Keratinocyte (primary cell): ENCODE data around the gene PAX5. TPM values are rescaled to one million over a fixed set of nuclear protein-coding genes. Genes with fewer than 3 reads are reported as not detected.

Source experiments
- DNase-seq: peaks from one replicate; pipeline ENCODE4 v3.0.0-alpha.2; 2011; ENCODE audit warnings: low read depth, missing footprints, low spot score
- FAIRE-seq: peaks from 2 replicates; lab custom pipeline; 2011; peaks lifted over from hg19 to GRCh38; lab: Jason Lieb, UNC
- H2AFZ ChIP-seq: 2 replicates; pipeline ENCODE4 v1.6.0; 2012; ENCODE audit warnings: low read length, control low read depth, inconsistent platforms; ENCODE audit not compliant: control insufficient read depth
- H3K27ac ChIP-seq: 2 replicates; pipeline ENCODE4 v1.5.1; 2011; ENCODE audit warnings: low read length; ENCODE audit not compliant: control insufficient read depth, insufficient read depth
- H3K27me3 ChIP-seq: 3 replicates; pipeline ENCODE4 v1.6.0; 2011; ENCODE audit warnings: low read length; ENCODE audit not compliant: control insufficient read depth, insufficient read depth; ENCODE audit errors: extremely low read depth
- H3K36me3 ChIP-seq, 2 experiments: 2 replicates in 1 of 2; 3 replicates in 1 of 2; pipeline ENCODE4 v1.5.1; 2011; ENCODE audit warnings: low read length in 2 of 2, mild to moderate bottlenecking in 1 of 2; ENCODE audit not compliant: control insufficient read depth in 2 of 2, insufficient read depth in 2 of 2; ENCODE audit errors: extremely low read depth in 1 of 2
- H3K4me1 ChIP-seq: 3 replicates; pipeline ENCODE4 v1.5.1; 2011; ENCODE audit warnings: low read length; ENCODE audit not compliant: control insufficient read depth, insufficient read depth; ENCODE audit errors: extremely low read depth
- H3K4me2 ChIP-seq: 3 replicates; pipeline ENCODE4 v1.6.0; 2011; ENCODE audit warnings: low read depth, low read length; ENCODE audit not compliant: control insufficient read depth, insufficient read depth; ENCODE audit errors: extremely low read depth
- H3K4me3 ChIP-seq, 3 experiments: fragments of 200-600 bp in 1 of 3; sonication (generic) in 1 of 3; 2 replicates in 2 of 3; 3 replicates in 1 of 3; pipeline ENCODE4 v1.5.1; 2011 to 2016; ENCODE audit warnings: low read length in 3 of 3, mild to moderate bottlenecking in 3 of 3, control low read depth in 2 of 3, inconsistent platforms in 1 of 3, low read depth in 1 of 3, mixed read lengths in 1 of 3, mixed run types in 1 of 3, moderate library complexity in 1 of 3; ENCODE audit not compliant: control insufficient read depth in 2 of 3, insufficient read depth in 2 of 3; ENCODE audit errors: extremely low read depth in 1 of 3
- H3K79me2 ChIP-seq: 2 replicates; pipeline ENCODE4 v1.6.0; 2012; ENCODE audit warnings: low read length; ENCODE audit not compliant: control insufficient read depth, insufficient read depth
- H3K9ac ChIP-seq: 3 replicates; pipeline ENCODE4 v1.6.0; 2011; ENCODE audit warnings: low read length; ENCODE audit not compliant: control insufficient read depth, insufficient read depth; ENCODE audit errors: extremely low read depth
- H3K9me1 ChIP-seq: 3 replicates; pipeline ENCODE4 v1.6.0; 2011; ENCODE audit warnings: low read length; ENCODE audit not compliant: control insufficient read depth, insufficient read depth; ENCODE audit errors: extremely low read depth
- H3K9me3 ChIP-seq: 2 replicates; pipeline ENCODE4 v1.5.1; 2012; ENCODE audit warnings: low read depth, low read length; ENCODE audit not compliant: control insufficient read depth
- H4K20me1 ChIP-seq: 3 replicates; pipeline ENCODE4 v1.6.0; 2011; ENCODE audit warnings: low read length; ENCODE audit not compliant: control insufficient read depth, insufficient read depth; ENCODE audit errors: extremely low read depth
- CTCF ChIP-seq, 3 experiments: IDR thresholded peaks in 1 of 3; conservative IDR thresholded peaks in 1 of 3; optimal IDR thresholded peaks in 1 of 3; 2 replicates in 2 of 3; 3 replicates in 1 of 3; pipeline versions ENCODE3 to v1.5.1; 2011; ENCODE audit warnings: low read length in 3 of 3, mild to moderate bottlenecking in 3 of 3, moderate library complexity in 2 of 3, control low read depth in 1 of 3, inconsistent platforms in 1 of 3; ENCODE audit not compliant: insufficient read depth in 2 of 3; ENCODE audit errors: extremely low read depth in 1 of 3
- EZH2 ChIP-seq: IDR thresholded peaks from one replicate; pipeline ENCODE4 v1.6.1; 2012; ENCODE audit warnings: inconsistent platforms, mild to moderate bottlenecking, low read length, moderate library complexity
- dilution Hi-C: fragments of 300-500 bp; cut with MboI; formaldehyde crosslinking; loops from one replicate; pipeline ENCODE4 v1.7.0; 2020; ENCODE audit warnings: low sequenced_read_pairs; ENCODE audit not compliant: extremely low pct_ligation_motif_present
- polyA plus RNA-seq, 5 experiments: library from polyadenylated mRNA; depleted of rRNA in 3 of 5; stranded (reverse) in 3 of 5; stranded (forward) in 1 of 5; unstranded in 1 of 5; fragments of >200 nt; gene quantifications; 1 replicate in 1 of 5; 2 replicates in 3 of 5; 3 replicates in 1 of 5; pipeline versions ENCODE4 v1.2.1 to v1.2.3, GENCODE V29; 2011 to 2012; ENCODE audit warnings: missing spikeins in 2 of 5, low read depth in 1 of 5, low replicate concordance in 1 of 5

The PAX5 gene
- polyA plus RNA-seq, 1 donor (not counting 4 experiments of a cell fraction or from before 2014, with no cell fraction given): not detected

DNA sequence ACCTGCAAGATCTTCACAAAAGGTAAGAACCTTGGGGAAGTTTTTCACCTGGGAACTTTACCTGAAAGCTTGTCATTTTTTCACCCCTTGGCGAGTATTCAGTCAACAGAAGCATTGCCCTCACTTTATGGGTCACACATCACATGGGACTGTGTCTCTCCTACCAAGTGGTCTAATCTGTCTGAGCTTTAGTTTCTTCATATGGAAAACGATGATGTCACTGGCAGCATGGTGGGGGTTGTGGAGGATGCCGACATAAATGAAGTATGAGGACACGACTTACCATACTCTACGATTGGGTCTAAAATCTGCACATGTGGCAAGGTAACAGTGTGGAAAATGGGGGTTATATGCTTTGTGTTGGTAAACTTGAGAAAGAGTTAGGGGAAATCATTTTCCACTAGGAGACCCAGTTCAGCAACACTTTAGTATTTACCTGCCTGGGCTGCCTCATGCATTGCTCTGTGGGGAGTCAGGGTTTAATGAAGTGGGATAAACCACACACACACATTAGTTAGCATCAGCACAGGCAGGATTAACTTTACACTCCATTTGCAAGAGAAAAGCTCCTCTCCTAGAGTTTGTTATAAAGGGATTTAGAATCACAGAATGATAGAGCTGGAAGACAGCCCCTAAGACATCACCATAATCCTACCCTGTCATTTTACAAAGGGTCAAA is 19.8 kb upstream of the PAX5 start:
- H3K36me3 ChIP-seq: no peaks in the 10 kb centered on the region
- no peaks in the 10 kb centered on the region for H3K9me3 ChIP-seq
- H3K27me3 ChIP-seq: peaks cover 40% of the 10 kb centered on the region
- no peak overlapping the region for H3K9ac ChIP-seq
- DNase-seq: no peak
- TF ChIP-seq EZH2 (no peak), CTCF (optimal IDR thresholded peaks at IDR 0.05 in 1 of 3, IDR thresholded peaks at IDR 0.05 in 1 of 3, conservative IDR thresholded peaks at IDR 0.05 in 1 of 3; ENCODE audit: extremely low read depth in 1 of 3, insufficient read depth in 2 of 3, low read length in 3 of 3) (no peak)
- H2AFZ ChIP-seq: no peak overlapping the region
- dilution Hi-C loops: no loop called here
- no peaks in the 10 kb centered on the region for H3K9me1 ChIP-seq
- FAIRE-seq: peak; percentile 41
- no peaks in the 10 kb centered on the region for H3K4me1 ChIP-seq
- H3K4me3 ChIP-seq: no peak overlapping the region
- H3K79me2 ChIP-seq: no peaks in the 10 kb centered on the region
- no peak overlapping the region for H3K27ac ChIP-seq
- no peak overlapping the region for H3K4me2 ChIP-seq
- H4K20me1 ChIP-seq: no peaks in the 10 kb centered on the region

DNA sequence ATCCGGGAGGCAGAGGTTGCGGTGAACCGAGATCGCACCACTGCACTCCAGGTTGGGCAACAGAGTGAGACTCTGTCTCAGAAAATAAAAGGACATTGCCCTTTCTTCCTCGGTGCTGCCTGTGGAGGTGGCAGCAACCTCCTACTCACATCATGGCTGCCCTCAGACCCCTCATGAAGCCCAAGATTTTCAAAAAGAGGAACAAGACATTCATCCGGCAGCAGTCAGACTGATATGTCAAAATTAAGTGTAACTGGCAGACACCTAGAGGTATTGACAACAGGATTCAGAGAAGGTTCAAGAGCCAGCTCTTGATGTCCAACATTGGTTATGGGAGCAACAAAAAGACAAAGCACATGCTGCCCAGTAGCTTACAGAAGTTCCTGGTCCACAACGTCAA is 12.6 kb upstream of the PAX5 start:
- no peak for DNase-seq
- dilution Hi-C loops: no loop called here

More for the DNA sequence above, 12.6 kb upstream of the PAX5 start:
- H3K4me1 ChIP-seq: no peaks in the 10 kb centered on the region
- H3K9ac ChIP-seq: no peak overlapping the region
- no peaks in the 10 kb centered on the region for H3K9me3 ChIP-seq
- H3K27ac ChIP-seq: no peak overlapping the region
- no peaks in the 10 kb centered on the region for H3K36me3 ChIP-seq
- H3K27me3 ChIP-seq: peaks cover 51% of the 10 kb centered on the region
- H3K79me2 ChIP-seq: no peaks in the 10 kb centered on the region
- TF ChIP-seq CTCF (optimal IDR thresholded peaks at IDR 0.05 in 1 of 3, IDR thresholded peaks at IDR 0.05 in 1 of 3, conservative IDR thresholded peaks at IDR 0.05 in 1 of 3; ENCODE audit: extremely low read depth in 1 of 3, insufficient read depth in 2 of 3, low read length in 3 of 3) (no peak), EZH2 (no peak)
- no peaks in the 10 kb centered on the region for H3K9me1 ChIP-seq
- no peak for FAIRE-seq
- no peaks in the 10 kb centered on the region for H4K20me1 ChIP-seq
- H2AFZ ChIP-seq: no peak overlapping the region
- no peak overlapping the region for H3K4me2 ChIP-seq
- no peak overlapping the region for H3K4me3 ChIP-seq
